Measurements from ENCODE around the gene SNX12. TPM values are rescaled to one million over a fixed set of nuclear protein-coding genes. Genes with fewer than 3 reads are reported as not detected.

Gene SNX12
- total RNA-seq, 1 donor from 2014 or later, result 78.3 TPM

- peaks cover 7% of the 10 kb centered on the region for H3K9me3 Mint-ChIP-seq
- H3K36me3 Mint-ChIP-seq (ENCODE audit: low read depth), result peaks cover 2% of the 10 kb centered on the region
- peak overlapping the region; percentile 83 for H3K27ac Mint-ChIP-seq (ENCODE audit: unreplicated experiment)
- TF ChIP-seq CTCF (conservative IDR thresholded peaks at IDR 0.05), result no peak
- H3K4me1 Mint-ChIP-seq, result peaks cover 45% of the 10 kb centered on the region
- DNase-seq (ENCODE audit: low read depth, low spot score), result no peak
- no peaks in the 10 kb centered on the region for H3K27me3 Mint-ChIP-seq (ENCODE audit: low read depth)
- H3K4me3 Mint-ChIP-seq, result peak overlapping the region; percentile 44
Observed at GRCh38 chrX:71107762-71108360, 39.7 kb upstream of the SNX12 start.

GRCh38 chrX:71107245-71107644, 39.1 kb upstream of the SNX12 start:
- H3K36me3 Mint-ChIP-seq (ENCODE audit: low read depth), result peaks cover 2% of the 10 kb centered on the region
- H3K9me3 Mint-ChIP-seq, result peaks cover 6% of the 10 kb centered on the region
- TF ChIP-seq CTCF (conservative IDR thresholded peaks at IDR 0.05), result no peak
- no peaks in the 10 kb centered on the region for H3K27me3 Mint-ChIP-seq (ENCODE audit: low read depth)
- DNase-seq (ENCODE audit: low read depth, low spot score), result no peak
- H3K4me1 Mint-ChIP-seq, result peaks cover 52% of the 10 kb centered on the region
- peak overlapping the region; percentile 44 for H3K4me3 Mint-ChIP-seq
- H3K27ac Mint-ChIP-seq (ENCODE audit: unreplicated experiment), result no peak overlapping the region

- Mint-ChIP-seq H3K4me3 (peak within 1 kb of the TSS; percentile 44), H3K4me1 (peaks cover 52% of the 10 kb centered on the region), H3K27me3 (ENCODE audit: low read depth) (no peaks in the 10 kb centered on the region), H3K36me3 (ENCODE audit: low read depth) (peaks cover 2% of the 10 kb centered on the region), H3K27ac (ENCODE audit: unreplicated experiment) (peak within 1 kb of the TSS; percentile 86), H3K9me3 (peaks cover 4% of the 10 kb centered on the region)
- TF ChIP-seq CTCF (conservative IDR thresholded peaks at IDR 0.05), result no peak
- DNase-seq (ENCODE audit: low read depth, low spot score), result no peak
Observed at GRCh38 chrX:71106427-71106826, 38.3 kb upstream of the SNX12 start, which contains the start of gene CXorf65. Gene CXorf65 (minus strand): TSS chrX:71106740. CDS start chrX:71106556, 184 bp downstream.

GRCh38 chrX:71105628-71106027, 37.5 kb upstream of the SNX12 start:
- H3K4me3 Mint-ChIP-seq, result no peak overlapping the region
- peaks cover 2% of the 10 kb centered on the region for H3K36me3 Mint-ChIP-seq (ENCODE audit: low read depth)
- H3K9me3 Mint-ChIP-seq, result peaks cover 4% of the 10 kb centered on the region
- H3K27me3 Mint-ChIP-seq (ENCODE audit: low read depth), result peaks cover 3% of the 10 kb centered on the region
- H3K27ac Mint-ChIP-seq (ENCODE audit: unreplicated experiment), result no peak overlapping the region
- H3K4me1 Mint-ChIP-seq, result peaks cover 52% of the 10 kb centered on the region
- TF ChIP-seq CTCF (conservative IDR thresholded peaks at IDR 0.05), result no peak
- no peak for DNase-seq (ENCODE audit: low read depth, low spot score)

GRCh38 chrX:71103110-71103983, 35.2 kb upstream of the SNX12 start:
- Mint-ChIP-seq H3K9me3 (peaks cover 4% of the 10 kb centered on the region), H3K4me3 (peak overlapping the region; percentile 82), H3K27me3 (ENCODE audit: low read depth) (peaks cover 20% of the 10 kb centered on the region), H3K27ac (ENCODE audit: unreplicated experiment) (peak overlapping the region; percentile 89), H3K4me1 (peaks cover 64% of the 10 kb centered on the region), H3K36me3 (ENCODE audit: low read depth) (peaks cover 5% of the 10 kb centered on the region)
- no peak for TF ChIP-seq CTCF (conservative IDR thresholded peaks at IDR 0.05)
- peak; percentile 31 for DNase-seq (ENCODE audit: low read depth, low spot score)

All from neural crest cell (in vitro differentiated cells).